NB4 (cell line): Measurements from ENCODE around the gene ANKLE2.

Source experiments
- MAX ChIP-seq: IDR thresholded peaks from 2 replicates; pipeline ENCODE4 v1.6.1; 2011; ENCODE audit warnings: low read depth, low read length
- MYC ChIP-seq: IDR thresholded peaks from 2 replicates; pipeline ENCODE4 v1.6.1; 2011; ENCODE audit warnings: low read depth, low read length
- POLR2A ChIP-seq: IDR thresholded peaks from 2 replicates; pipeline ENCODE4 v1.6.1; 2011; ENCODE audit warnings: mild to moderate bottlenecking; ENCODE audit not compliant: insufficient read length; ENCODE audit errors: extremely low read depth
- TF ChIP-seq, protein P1 (sequence below): IDR thresholded peaks from one replicate; pipeline ENCODE4 v1.5.1; 2012; ENCODE audit warnings: low read depth, low read length

DNA sequence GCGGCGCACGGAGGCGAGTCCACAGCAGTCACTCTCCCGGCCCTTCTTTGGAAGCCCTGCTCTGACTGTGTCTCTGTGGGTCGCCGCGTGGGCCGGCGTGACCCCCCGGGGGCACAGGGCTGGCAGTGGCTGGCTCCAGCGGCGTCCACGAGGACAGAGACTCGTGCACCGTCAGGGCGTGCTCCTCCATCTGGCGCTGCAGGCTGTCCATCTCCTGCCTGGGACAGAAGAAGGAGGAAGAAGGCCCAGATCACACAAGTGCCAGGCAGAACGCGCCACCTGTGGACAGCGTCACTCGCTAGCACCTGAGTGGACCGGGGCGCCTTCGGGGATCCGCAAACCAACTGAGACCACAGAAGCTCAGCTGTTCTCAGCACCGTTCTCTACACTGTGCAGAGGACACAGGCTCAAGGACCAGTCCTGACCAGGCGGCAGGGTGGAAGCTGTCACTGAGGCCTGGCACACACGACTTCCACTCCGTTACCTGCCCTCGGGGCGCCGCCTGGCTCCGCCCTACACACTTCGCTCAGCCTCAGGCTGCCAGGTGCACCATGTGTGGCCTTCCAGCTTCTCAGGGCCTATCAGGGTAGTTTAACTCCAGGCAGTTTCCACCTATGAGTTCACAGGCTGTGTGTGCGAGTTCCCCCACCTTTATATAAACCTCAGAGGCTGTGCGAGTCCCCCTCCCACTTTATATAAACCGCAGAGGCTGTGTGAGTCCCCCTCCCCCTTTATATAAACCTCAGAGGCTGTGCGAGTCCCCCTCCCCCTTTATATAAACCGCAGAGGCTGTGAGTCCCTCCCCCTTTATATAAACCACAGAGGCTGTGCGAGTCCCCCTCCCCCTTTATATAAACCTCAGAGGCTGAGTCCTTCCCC is 11.7 kb upstream of the ANKLE2 start:
- TF ChIP-seq, protein P1, sequence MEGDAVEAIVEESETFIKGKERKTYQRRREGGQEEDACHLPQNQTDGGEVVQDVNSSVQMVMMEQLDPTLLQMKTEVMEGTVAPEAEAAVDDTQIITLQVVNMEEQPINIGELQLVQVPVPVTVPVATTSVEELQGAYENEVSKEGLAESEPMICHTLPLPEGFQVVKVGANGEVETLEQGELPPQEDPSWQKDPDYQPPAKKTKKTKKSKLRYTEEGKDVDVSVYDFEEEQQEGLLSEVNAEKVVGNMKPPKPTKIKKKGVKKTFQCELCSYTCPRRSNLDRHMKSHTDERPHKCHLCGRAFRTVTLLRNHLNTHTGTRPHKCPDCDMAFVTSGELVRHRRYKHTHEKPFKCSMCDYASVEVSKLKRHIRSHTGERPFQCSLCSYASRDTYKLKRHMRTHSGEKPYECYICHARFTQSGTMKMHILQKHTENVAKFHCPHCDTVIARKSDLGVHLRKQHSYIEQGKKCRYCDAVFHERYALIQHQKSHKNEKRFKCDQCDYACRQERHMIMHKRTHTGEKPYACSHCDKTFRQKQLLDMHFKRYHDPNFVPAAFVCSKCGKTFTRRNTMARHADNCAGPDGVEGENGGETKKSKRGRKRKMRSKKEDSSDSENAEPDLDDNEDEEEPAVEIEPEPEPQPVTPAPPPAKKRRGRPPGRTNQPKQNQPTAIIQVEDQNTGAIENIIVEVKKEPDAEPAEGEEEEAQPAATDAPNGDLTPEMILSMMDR: no peak
- TF ChIP-seq MAX (no peak), POLR2A (no peak), MYC (no peak)
